ENCODE measurements around the gene ILKAP.
A peak's percentile ranks its signal among the peaks of the same experiment; 100 is the strongest.

Gene ILKAP

GRCh38 chr2:238203094-238203972 lies at the start of gene ILKAP:
Gene ILKAP, minus strand, starts transcription at chr2:238203695. Its CDS starts 142 bp downstream, at chr2:238203553.
- peaks cover 15% of the 10 kb centered on the region for H3K9me3 Mint-ChIP-seq

GRCh38 chr2:238252766-238253630 lies 49.5 kb upstream of the ILKAP start:
- Mint-ChIP-seq H3K9me3 (no peaks in the 10 kb centered on the region), H3K27me3 (ENCODE audit: low read depth, poor library complexity) (peaks cover 3% of the 10 kb centered on the region), H3K27ac (no peak overlapping the region), H3K4me1 (peaks cover 31% of the 10 kb centered on the region), H3K36me3 (ENCODE audit: low read depth) (peaks cover 14% of the 10 kb centered on the region), H3K4me3 (no peak overlapping the region)
- no peak for TF ChIP-seq CTCF (IDR thresholded peaks at IDR 0.05)
- DNase-seq, result no peak

More at GRCh38 chr2:238203094-238203972, at the start of gene ILKAP:
- Mint-ChIP-seq H3K27ac (peak within 1 kb of the TSS; percentile 53), H3K4me1 (peaks cover 30% of the 10 kb centered on the region), H3K4me3 (peak within 1 kb of the TSS; percentile 89), H3K36me3 (ENCODE audit: low read depth) (peaks cover 9% of the 10 kb centered on the region), H3K27me3 (ENCODE audit: low read depth, poor library complexity) (no peaks in the 10 kb centered on the region)
- no peak for TF ChIP-seq CTCF (IDR thresholded peaks at IDR 0.05)
- DNase-seq, result peak; percentile 89

- no peaks in the 10 kb centered on the region for H3K9me3 Mint-ChIP-seq
- no peak overlapping the region for H3K4me3 Mint-ChIP-seq
- H3K27me3 Mint-ChIP-seq (ENCODE audit: low read depth, poor library complexity), result peaks cover 3% of the 10 kb centered on the region
- peaks cover 15% of the 10 kb centered on the region for H3K36me3 Mint-ChIP-seq (ENCODE audit: low read depth)
- peaks cover 37% of the 10 kb centered on the region for H3K4me1 Mint-ChIP-seq
- DNase-seq, result no peak
- no peak overlapping the region for H3K27ac Mint-ChIP-seq
- no peak for TF ChIP-seq CTCF (IDR thresholded peaks at IDR 0.05)
These were observed 48.5 kb upstream of the ILKAP start for GRCh38 chr2:238251986-238252385.

- Mint-ChIP-seq H3K27me3 (ENCODE audit: low read depth, poor library complexity) (peaks cover 3% of the 10 kb centered on the region), H3K9me3 (no peaks in the 10 kb centered on the region), H3K36me3 (ENCODE audit: low read depth) (peaks cover 20% of the 10 kb centered on the region), H3K4me3 (no peak overlapping the region), H3K27ac (peak overlapping the region; percentile 61), H3K4me1 (peaks cover 38% of the 10 kb centered on the region)
- DNase-seq, result no peak
- no peak for TF ChIP-seq CTCF (IDR thresholded peaks at IDR 0.05)
These were observed 47.8 kb upstream of the ILKAP start for GRCh38 chr2:238251331-238251730.

- Mint-ChIP-seq H3K27ac (peak overlapping the region; percentile 61), H3K36me3 (ENCODE audit: low read depth) (peaks cover 24% of the 10 kb centered on the region), H3K27me3 (ENCODE audit: low read depth, poor library complexity) (peaks cover 3% of the 10 kb centered on the region), H3K4me3 (no peak overlapping the region), H3K4me1 (peaks cover 42% of the 10 kb centered on the region), H3K9me3 (no peaks in the 10 kb centered on the region)
- DNase-seq, result no peak
- no peak for TF ChIP-seq CTCF (IDR thresholded peaks at IDR 0.05)
These were observed 47.4 kb upstream of the ILKAP start for GRCh38 chr2:238250896-238251295.
